ENCODE data around the gene METTL13. TPM values are rescaled to one million over a fixed set of nuclear protein-coding genes. Genes with fewer than 3 reads are reported as not detected.

Gene METTL13
- total and polyA plus RNA-seq, 11 donors = 5.0 to 29.2 (median 14.8) TPM

- ATAC-seq (peak in 1 of 4 donors; percentile 45), DNase-seq (no peak)
- H3K36me3 ChIP-seq = no peaks in the 10 kb centered on the region
- no peak overlapping the region for H3K4me3 ChIP-seq
- no peak for TF ChIP-seq POLR2A (IDR thresholded peaks at IDR 0.05)
- TF ChIP-seq CTCF (IDR thresholded peaks at IDR 0.05) = no peak
- H3K27me3 ChIP-seq = no peaks in the 10 kb centered on the region
- intact Hi-C loops (cut with DNase I) = no loop called here
- no peaks in the 10 kb centered on the region for H3K9me3 ChIP-seq
- H3K4me1 ChIP-seq = peaks cover 0 to 11% (median 0%) of the 10 kb centered on the region in 12 donors
- H3K27ac ChIP-seq = no peak overlapping the region
Measured at GRCh38 chr1:171758011-171758410, 23.4 kb upstream of the METTL13 start.

GRCh38 chr1:171762143-171762563 is 19.3 kb upstream of the METTL13 start:
- H3K4me3 ChIP-seq = no peak overlapping the region
- ATAC-seq (no peak), DNase-seq (no peak)
- no peaks in the 10 kb centered on the region for H3K27me3 ChIP-seq
- H3K9me3 ChIP-seq = no peaks in the 10 kb centered on the region
- no peak overlapping the region for H3K27ac ChIP-seq
- no peaks in the 10 kb centered on the region for H3K36me3 ChIP-seq
- intact Hi-C loops (cut with DNase I) = no loop called here
- TF ChIP-seq CTCF (IDR thresholded peaks at IDR 0.05) = no peak
- no peak for TF ChIP-seq POLR2A (IDR thresholded peaks at IDR 0.05)
- 90 to 94% (median 91%) methylated on average over 6 of the region's 6 CpGs for WGBS, 4 donors
- peaks cover 0 to 11% (median 0%) of the 10 kb centered on the region in 12 donors for H3K4me1 ChIP-seq

GRCh38 chr1:171763764-171764163 is 17.7 kb upstream of the METTL13 start:
- no peaks in the 10 kb centered on the region for H3K27me3 ChIP-seq
- WGBS, 4 donors = 78 to 85% (median 82%) methylated on average over 6 of the region's 6 CpGs
- TF ChIP-seq CTCF (IDR thresholded peaks at IDR 0.05) = no peak
- no peak for TF ChIP-seq POLR2A (IDR thresholded peaks at IDR 0.05)
- no peak overlapping the region for H3K4me3 ChIP-seq
- no peak overlapping the region for H3K27ac ChIP-seq
- no peaks in the 10 kb centered on the region for H3K36me3 ChIP-seq
- H3K4me1 ChIP-seq = peaks cover 0 to 15% (median 0%) of the 10 kb centered on the region in 12 donors
- no peak for DNase-seq
- no peak for ATAC-seq
- intact Hi-C loops (cut with DNase I) = no loop called here
- H3K9me3 ChIP-seq = no peaks in the 10 kb centered on the region

- no peak for TF ChIP-seq CTCF (IDR thresholded peaks at IDR 0.05)
- no peak for TF ChIP-seq POLR2A (IDR thresholded peaks at IDR 0.05)
- Histone ChIP-seq H3K36me3 (no peaks in the 10 kb centered on the region), H3K4me1 (peaks cover 0 to 15% (median 0%) of the 10 kb centered on the region in 12 donors), H3K27ac (no peak overlapping the region), H3K27me3 (no peaks in the 10 kb centered on the region), H3K4me3 (no peak overlapping the region), H3K9me3 (no peaks in the 10 kb centered on the region)
- WGBS, 4 donors = 72 to 92% (median 88%) methylated on average over 3 of the region's 3 CpGs
- intact Hi-C loops (cut with DNase I) = no loop called here
- ATAC-seq (no peak), DNase-seq (no peak)
Measured at GRCh38 chr1:171769171-171769570, 12.3 kb upstream of the METTL13 start.
